Stomach smooth muscle (tissue), 2 donors: Measurements from ENCODE around the gene AP1M1.
"Not testable (repeated sequence)": the region's sequence is repeated elsewhere in the genome, so short reads cannot be mapped to it uniquely, and the experiment has no call there.

ENCODE experiments used
- H3K27ac ChIP-seq: one replicate; pipeline ENCODE4 v1.7.0; 2013; ENCODE audit warnings: mild to moderate bottlenecking, low read length, inconsistent platforms
- H3K27me3 ChIP-seq, 2 donors: one replicate each; pipeline ENCODE4 v1.7.0; 2013; ENCODE audit warnings: low read length in 2 of 2; ENCODE audit not compliant: insufficient read depth in 2 of 2, control insufficient read depth in 1 of 2
- H3K36me3 ChIP-seq, 2 donors: one replicate each; pipeline ENCODE4 v1.7.0; 2013; ENCODE audit warnings: low read length in 2 of 2; ENCODE audit not compliant: control insufficient read depth in 2 of 2, insufficient read depth in 2 of 2
- H3K4me1 ChIP-seq: one replicate; pipeline ENCODE4 v1.7.0; 2013; ENCODE audit warnings: low read length; ENCODE audit not compliant: control insufficient read depth, insufficient read depth
- H3K4me3 ChIP-seq, 2 donors: one replicate each; pipeline ENCODE4 v1.7.0; 2013; ENCODE audit warnings: low read length in 2 of 2
- H3K9ac ChIP-seq, 2 donors: one replicate each; pipeline ENCODE4 v1.7.0; 2013; ENCODE audit warnings: low read length in 2 of 2, mild to moderate bottlenecking in 1 of 2
- H3K9me3 ChIP-seq, 2 donors: one replicate each; pipeline ENCODE4 v1.7.0; 2013; ENCODE audit warnings: low read length in 2 of 2; ENCODE audit not compliant: control insufficient read depth in 2 of 2
- donor health status: healthy.
- donor health status: Pancreatic carcinoma.

The AP1M1 gene

GRCh38 chr19:16284505-16284904 lies 86.8 kb downstream of the AP1M1 start:
- H3K27me3 ChIP-seq = no peaks in the 10 kb centered on the region
- H3K27ac ChIP-seq = peak overlapping the region; percentile 99
- peak overlapping the region; percentile 76 to 89 for H3K9ac ChIP-seq
- no peaks in the 10 kb centered on the region for H3K9me3 ChIP-seq
- no peaks in the 10 kb centered on the region for H3K36me3 ChIP-seq
- H3K4me1 ChIP-seq = peaks cover 42% of the 10 kb centered on the region
- peak overlapping the region in 1 of 2 donors; percentile 69 for H3K4me3 ChIP-seq

GRCh38 chr19:16285079-16285478 lies 87.4 kb downstream of the AP1M1 start:
- H3K27ac ChIP-seq = peak overlapping the region; percentile 99
- not testable (repeated sequence) for H3K9me3 ChIP-seq, H3K9ac ChIP-seq, H3K27me3 ChIP-seq, H3K36me3 ChIP-seq, H3K4me3 ChIP-seq
- peaks cover 42% of the 10 kb centered on the region for H3K4me1 ChIP-seq

GRCh38 chr19:16285769-16286498 lies 88.2 kb downstream of the AP1M1 start:
- no peaks in the 10 kb centered on the region for H3K9me3 ChIP-seq
- no peaks in the 10 kb centered on the region for H3K27me3 ChIP-seq
- peaks cover 42% of the 10 kb centered on the region for H3K4me1 ChIP-seq
- H3K36me3 ChIP-seq = no peaks in the 10 kb centered on the region
- H3K9ac ChIP-seq = peak overlapping the region; percentile 34 to 62
- peak overlapping the region in 1 of 2 donors; percentile 35 for H3K4me3 ChIP-seq
- H3K27ac ChIP-seq = peak overlapping the region; percentile 99

- H3K36me3 ChIP-seq = no peaks in the 10 kb centered on the region
- H3K27me3 ChIP-seq = no peaks in the 10 kb centered on the region
- H3K9ac ChIP-seq = no peak overlapping the region
- no peaks in the 10 kb centered on the region for H3K9me3 ChIP-seq
- H3K27ac ChIP-seq = no peak overlapping the region
- H3K4me3 ChIP-seq = no peak overlapping the region
- peaks cover 37% of the 10 kb centered on the region for H3K4me1 ChIP-seq
These were observed 90.8 kb downstream of the AP1M1 start for GRCh38 chr19:16288544-16288943.

GRCh38 chr19:16289594-16289993 lies 91.9 kb downstream of the AP1M1 start:
- H3K4me1 ChIP-seq = peaks cover 32% of the 10 kb centered on the region
- no peak overlapping the region for H3K27ac ChIP-seq
- no peak overlapping the region for H3K9ac ChIP-seq
- H3K36me3 ChIP-seq = no peaks in the 10 kb centered on the region
- no peaks in the 10 kb centered on the region for H3K27me3 ChIP-seq
- no peaks in the 10 kb centered on the region for H3K9me3 ChIP-seq
- H3K4me3 ChIP-seq = no peak overlapping the region

- Histone ChIP-seq H3K4me1 (peaks cover 28% of the 10 kb centered on the region), H3K9ac (no peak overlapping the region), H3K4me3 (no peak overlapping the region), H3K27ac (no peak overlapping the region), H3K9me3 (no peaks in the 10 kb centered on the region), H3K36me3 (no peaks in the 10 kb centered on the region), H3K27me3 (no peaks in the 10 kb centered on the region)
These were observed 93.0 kb downstream of the AP1M1 start for GRCh38 chr19:16290692-16291091.

- no peaks in the 10 kb centered on the region for H3K36me3 ChIP-seq
- H3K4me1 ChIP-seq = peaks cover 15% of the 10 kb centered on the region
- peak overlapping the region; percentile 33 to 66 for H3K4me3 ChIP-seq
- peak overlapping the region; percentile 89 for H3K27ac ChIP-seq
- peak overlapping the region; percentile 58 to 72 for H3K9ac ChIP-seq
- H3K9me3 ChIP-seq = no peaks in the 10 kb centered on the region
- H3K27me3 ChIP-seq = no peaks in the 10 kb centered on the region
These were observed 95.7 kb downstream of the AP1M1 start for GRCh38 chr19:16293118-16294091.

- Histone ChIP-seq H3K36me3 (no peaks in the 10 kb centered on the region), H3K4me3 (no peak overlapping the region), H3K27me3 (no peaks in the 10 kb centered on the region), H3K4me1 (peaks cover 15% of the 10 kb centered on the region), H3K27ac (no peak overlapping the region), H3K9ac (no peak overlapping the region), H3K9me3 (no peaks in the 10 kb centered on the region)
These were observed 97.3 kb downstream of the AP1M1 start for GRCh38 chr19:16295057-16295456.
